ENCODE data around the gene PHTF2.
"Not testable (repeated sequence)": the region's sequence is repeated elsewhere in the genome, so short reads cannot be mapped to it uniquely, and the experiment has no call there.

PHTF2 gene

GRCh38 chr7:77826300-77826699 is 27.7 kb downstream of the PHTF2 start:
- CTCF ChIA-PET: no interaction called here
- DNase-seq (ENCODE audit: extremely low spot score): no peak

GRCh38 chr7:77827999-77828398 is 29.4 kb downstream of the PHTF2 start:
- ChIA-PET CTCF (no interaction called here), POLR2A (no interaction called here)
- no peak for DNase-seq (ENCODE audit: extremely low spot score)
- TF ChIP-seq FOXM1 (IDR thresholded peaks at IDR 0.05; ENCODE audit: borderline replicate concordance) (no peak), TARDBP (IDR thresholded peaks at IDR 0.05) (no peak), NFRKB (IDR thresholded peaks at IDR 0.05) (no peak), FOXA1 (IDR thresholded peaks at IDR 0.05) (no peak), SUZ12 (IDR thresholded peaks at IDR 0.05) (no peak), ELF4 (IDR thresholded peaks at IDR 0.05) (no peak), ZNF384 (IDR thresholded peaks at IDR 0.05) (no peak), SP1 (IDR thresholded peaks at IDR 0.05) (no peak), HDGF (IDR thresholded peaks at IDR 0.05; ENCODE audit: borderline replicate concordance) (no peak), FOXK2 (IDR thresholded peaks at IDR 0.05) (no peak), PKNOX1 (IDR thresholded peaks at IDR 0.05) (no peak), ARNT (IDR thresholded peaks at IDR 0.05) (no peak)

More at GRCh38 chr7:77826300-77826699, 27.7 kb downstream of the PHTF2 start:
- POLR2A ChIA-PET: no interaction called here
- TF ChIP-seq ZNF384 (IDR thresholded peaks at IDR 0.05) (no peak), L3MBTL2 (conservative IDR thresholded peaks at IDR 0.05) (no peak), FOXM1 (IDR thresholded peaks at IDR 0.05; ENCODE audit: borderline replicate concordance) (no peak), HDGF (IDR thresholded peaks at IDR 0.05; ENCODE audit: borderline replicate concordance) (no peak), BHLHE40 (IDR thresholded peaks at IDR 0.05; ENCODE audit: borderline replicate concordance) (no peak), FOXA1 (IDR thresholded peaks at IDR 0.05) (no peak), TARDBP (IDR thresholded peaks at IDR 0.05) (no peak)

GRCh38 chr7:77830649-77831355 is 32.2 kb downstream of the PHTF2 start:
- CTCF ChIA-PET: no interaction called here
- no peak for TF ChIP-seq LEF1 (IDR thresholded peaks at IDR 0.05; ENCODE audit: borderline replicate concordance)
- TF ChIP-seq ARNT (IDR thresholded peaks at IDR 0.05): no peak
- no peak for TF ChIP-seq CTBP1 (IDR thresholded peaks at IDR 0.05; ENCODE audit: borderline replicate concordance)
- no peak for TF ChIP-seq L3MBTL2 (conservative IDR thresholded peaks at IDR 0.05)
- no peak for TF ChIP-seq NFRKB (IDR thresholded peaks at IDR 0.05)
- no peak for TF ChIP-seq FOXK2 (IDR thresholded peaks at IDR 0.05)
- TF ChIP-seq SUZ12 (IDR thresholded peaks at IDR 0.05): no peak
- TF ChIP-seq PKNOX1 (IDR thresholded peaks at IDR 0.05): no peak
- no peak for TF ChIP-seq HDGF (IDR thresholded peaks at IDR 0.05; ENCODE audit: borderline replicate concordance)
- POLR2A ChIA-PET: interaction anchor here (1.2 kb wide), 1 partner anchor 32 kb away, joined by 3 read pairs; the partner anchor contains the start of genes PHTF2 and TMEM60
- no peak for DNase-seq (ENCODE audit: extremely low spot score)

- POLR2A ChIA-PET: interaction anchor here (1.2 kb wide), 1 partner anchor 33 kb away, joined by 3 read pairs; the partner anchor contains the start of genes PHTF2 and TMEM60
- CTCF ChIA-PET: no interaction called here
- DNase-seq (ENCODE audit: extremely low spot score): no peak
- no peak for TF ChIP-seq ARNT (IDR thresholded peaks at IDR 0.05)
- TF ChIP-seq NFRKB (IDR thresholded peaks at IDR 0.05): no peak
- no peak for TF ChIP-seq ZNF384 (IDR thresholded peaks at IDR 0.05)
- TF ChIP-seq SUZ12 (IDR thresholded peaks at IDR 0.05): no peak
These were observed 32.9 kb downstream of the PHTF2 start for GRCh38 chr7:77831481-77831880.

- CTCF ChIA-PET: no interaction called here
- POLR2A ChIA-PET: interaction anchor here (1.2 kb wide), 1 partner anchor 33 kb away, joined by 3 read pairs; the partner anchor contains the start of genes PHTF2 and TMEM60
- DNase-seq (ENCODE audit: extremely low spot score): no peak
- TF ChIP-seq CTBP1 (IDR thresholded peaks at IDR 0.05; ENCODE audit: borderline replicate concordance) (no peak), FOXK2 (IDR thresholded peaks at IDR 0.05) (no peak), ZNF384 (IDR thresholded peaks at IDR 0.05) (no peak), PKNOX1 (IDR thresholded peaks at IDR 0.05) (no peak), HDGF (IDR thresholded peaks at IDR 0.05; ENCODE audit: borderline replicate concordance) (no peak), FOXA1 (IDR thresholded peaks at IDR 0.05) (no peak), ELF4 (IDR thresholded peaks at IDR 0.05) (no peak), LEF1 (IDR thresholded peaks at IDR 0.05; ENCODE audit: borderline replicate concordance) (no peak), FOXM1 (IDR thresholded peaks at IDR 0.05; ENCODE audit: borderline replicate concordance) (no peak), L3MBTL2 (conservative IDR thresholded peaks at IDR 0.05) (no peak), SUZ12 (IDR thresholded peaks at IDR 0.05) (no peak), TARDBP (IDR thresholded peaks at IDR 0.05) (no peak), ARNT (IDR thresholded peaks at IDR 0.05) (no peak), BHLHE40 (IDR thresholded peaks at IDR 0.05; ENCODE audit: borderline replicate concordance) (no peak), SP1 (IDR thresholded peaks at IDR 0.05) (no peak), NFRKB (IDR thresholded peaks at IDR 0.05) (no peak)
These were observed 33.4 kb downstream of the PHTF2 start for GRCh38 chr7:77831953-77832352.

- CTCF ChIA-PET: no interaction called here
- TF ChIP-seq L3MBTL2 (conservative IDR thresholded peaks at IDR 0.05): no peak
- no peak for TF ChIP-seq LEF1 (IDR thresholded peaks at IDR 0.05; ENCODE audit: borderline replicate concordance)
- TF ChIP-seq ZNF384 (IDR thresholded peaks at IDR 0.05): no peak
- no peak for TF ChIP-seq FOXK2 (IDR thresholded peaks at IDR 0.05)
- no peak for TF ChIP-seq ARNT (IDR thresholded peaks at IDR 0.05)
- TF ChIP-seq ELF4 (IDR thresholded peaks at IDR 0.05): no peak
- no peak for TF ChIP-seq FOXM1 (IDR thresholded peaks at IDR 0.05; ENCODE audit: borderline replicate concordance)
- TF ChIP-seq SP1 (IDR thresholded peaks at IDR 0.05): no peak
- no peak for TF ChIP-seq NFRKB (IDR thresholded peaks at IDR 0.05)
- TF ChIP-seq SUZ12 (IDR thresholded peaks at IDR 0.05): no peak
- no peak for TF ChIP-seq PKNOX1 (IDR thresholded peaks at IDR 0.05)
- POLR2A ChIA-PET: interaction anchor here (1.8 kb wide), 1 partner anchor 34 kb away, joined by 8 read pairs; the partner anchor contains the start of genes PHTF2 and TMEM60
- DNase-seq (ENCODE audit: extremely low spot score): no peak
These were observed 34.6 kb downstream of the PHTF2 start for GRCh38 chr7:77833136-77833535.

- POLR2A ChIA-PET; DNase-seq (ENCODE audit: extremely low spot score): not testable (repeated sequence)
These were observed 37.9 kb downstream of the PHTF2 start for GRCh38 chr7:77836425-77836824.

More at GRCh38 chr7:77836425-77836824, 37.9 kb downstream of the PHTF2 start:
- CTCF ChIA-PET: interaction anchor here (0.6 kb wide), 1 partner anchor 13 kb away, joined by 4 read pairs; no protein-coding TSS in a partner anchor

Data from HEK293T (cell line).